Measurements from ENCODE around the gene ANKRD61.

DNA sequence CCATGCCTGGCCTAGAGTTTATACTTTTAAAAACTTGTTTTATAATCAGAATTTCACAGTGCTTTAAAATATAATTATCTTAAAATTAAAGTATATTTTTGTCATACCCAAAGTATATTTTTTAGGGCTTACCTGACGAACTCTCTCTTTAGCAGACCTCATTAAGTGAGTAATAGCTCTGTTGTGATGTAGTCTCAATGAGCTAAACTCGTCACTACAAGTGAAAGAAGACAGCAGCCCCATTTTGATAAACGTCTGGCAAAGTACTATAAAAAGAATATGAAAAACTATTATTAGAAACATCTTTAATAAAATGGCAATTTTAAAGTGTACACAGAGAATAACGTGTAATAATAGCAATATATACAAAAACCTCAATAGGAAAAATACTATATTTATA is 18.6 kb downstream of the ANKRD61 start:
- TF ChIP-seq, protein P1, sequence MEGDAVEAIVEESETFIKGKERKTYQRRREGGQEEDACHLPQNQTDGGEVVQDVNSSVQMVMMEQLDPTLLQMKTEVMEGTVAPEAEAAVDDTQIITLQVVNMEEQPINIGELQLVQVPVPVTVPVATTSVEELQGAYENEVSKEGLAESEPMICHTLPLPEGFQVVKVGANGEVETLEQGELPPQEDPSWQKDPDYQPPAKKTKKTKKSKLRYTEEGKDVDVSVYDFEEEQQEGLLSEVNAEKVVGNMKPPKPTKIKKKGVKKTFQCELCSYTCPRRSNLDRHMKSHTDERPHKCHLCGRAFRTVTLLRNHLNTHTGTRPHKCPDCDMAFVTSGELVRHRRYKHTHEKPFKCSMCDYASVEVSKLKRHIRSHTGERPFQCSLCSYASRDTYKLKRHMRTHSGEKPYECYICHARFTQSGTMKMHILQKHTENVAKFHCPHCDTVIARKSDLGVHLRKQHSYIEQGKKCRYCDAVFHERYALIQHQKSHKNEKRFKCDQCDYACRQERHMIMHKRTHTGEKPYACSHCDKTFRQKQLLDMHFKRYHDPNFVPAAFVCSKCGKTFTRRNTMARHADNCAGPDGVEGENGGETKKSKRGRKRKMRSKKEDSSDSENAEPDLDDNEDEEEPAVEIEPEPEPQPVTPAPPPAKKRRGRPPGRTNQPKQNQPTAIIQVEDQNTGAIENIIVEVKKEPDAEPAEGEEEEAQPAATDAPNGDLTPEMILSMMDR (IDR thresholded peaks at IDR 0.05), result no peak
- TF ChIP-seq POLR2A (IDR thresholded peaks at IDR 0.05), result no peak
